ENCODE data around the gene PIK3R1. TPM values are rescaled to one million over a fixed set of nuclear protein-coding genes. Genes with fewer than 3 reads are reported as not detected.
A peak's percentile ranks its signal among the peaks of the same experiment; 100 is the strongest.
"Not testable (repeated sequence)": the region's sequence is repeated elsewhere in the genome, so short reads cannot be mapped to it uniquely, and the experiment has no call there.

PIK3R1 gene
- total RNA-seq, 1 experiment from 2014 or later = 11.4 TPM

- DNase-seq (ENCODE audit: low spot score) = no peak
Measured at GRCh38 chr5:68226546-68227073, 11.1 kb downstream of the PIK3R1 start.

- no peak for DNase-seq (ENCODE audit: low spot score)
Measured at GRCh38 chr5:68227532-68228160, 12.1 kb downstream of the PIK3R1 start.

- DNase-seq (ENCODE audit: low spot score) = no peak
Measured at GRCh38 chr5:68229416-68229815, 13.9 kb downstream of the PIK3R1 start.

GRCh38 chr5:68230285-68230684 is 14.7 kb downstream of the PIK3R1 start:
- no peak for DNase-seq (ENCODE audit: low spot score)

GRCh38 chr5:68231414-68232076 is 16.0 kb downstream of the PIK3R1 start:
- no peak for DNase-seq (ENCODE audit: low spot score)

- DNase-seq (ENCODE audit: low spot score) = no peak
Measured at GRCh38 chr5:68232277-68232676, 16.7 kb downstream of the PIK3R1 start.

GRCh38 chr5:68233075-68233474 is 17.5 kb downstream of the PIK3R1 start:
- DNase-seq (ENCODE audit: low spot score) = no peak

GRCh38 chr5:68235229-68235628 is 19.7 kb downstream of the PIK3R1 start:
- not testable (repeated sequence) for DNase-seq (ENCODE audit: low spot score)

- no peak for DNase-seq (ENCODE audit: low spot score)
Measured at GRCh38 chr5:68237715-68238114, 22.2 kb downstream of the PIK3R1 start.

GRCh38 chr5:68239487-68239886 is 23.9 kb downstream of the PIK3R1 start:
- peak; percentile 24 for DNase-seq (ENCODE audit: low spot score)

GRCh38 chr5:68240202-68240601 is 24.6 kb downstream of the PIK3R1 start:
- DNase-seq (ENCODE audit: low spot score) = no peak

- no peak for DNase-seq (ENCODE audit: low spot score)
Measured at GRCh38 chr5:68240771-68241170, 25.2 kb downstream of the PIK3R1 start.

GRCh38 chr5:68242743-68243142 is 27.2 kb downstream of the PIK3R1 start:
- DNase-seq (ENCODE audit: low spot score) = peak; percentile 19

- no peak for DNase-seq (ENCODE audit: low spot score)
Measured at GRCh38 chr5:68243251-68243650, 27.7 kb downstream of the PIK3R1 start.

- DNase-seq (ENCODE audit: low spot score) = no peak
Measured at GRCh38 chr5:68243681-68244080, 28.1 kb downstream of the PIK3R1 start.

GRCh38 chr5:68245319-68245718 is 29.8 kb downstream of the PIK3R1 start:
- DNase-seq (ENCODE audit: low spot score) = no peak

GRCh38 chr5:68246802-68247201 is 31.2 kb downstream of the PIK3R1 start:
- DNase-seq (ENCODE audit: low spot score) = no peak

GRCh38 chr5:68247627-68248026 is 32.1 kb downstream of the PIK3R1 start:
- no peak for DNase-seq (ENCODE audit: low spot score)

GRCh38 chr5:68248896-68249295 is 33.3 kb downstream of the PIK3R1 start:
- DNase-seq (ENCODE audit: low spot score) = no peak

GRCh38 chr5:68249520-68249919 is 34.0 kb downstream of the PIK3R1 start:
- DNase-seq (ENCODE audit: low spot score) = no peak

GRCh38 chr5:68250661-68251298 is 35.2 kb downstream of the PIK3R1 start:
- DNase-seq (ENCODE audit: low spot score) = no peak

- DNase-seq (ENCODE audit: low spot score) = no peak
Measured at GRCh38 chr5:68251386-68251785, 35.8 kb downstream of the PIK3R1 start.
